PC-3 (cell line): Measurements from ENCODE around the gene CDH4. TPM values are rescaled to one million over a fixed set of nuclear protein-coding genes. Genes with fewer than 3 reads are reported as not detected.

Experiments used
- ATAC-seq: fragments of 200-7000 bp; cut with Tn5 transposase; 2 replicates; pipeline ENCODE4 v1.9.1; 2020; ENCODE audit warnings: mild to moderate bottlenecking, moderate library complexity
- BruUV-seq: library from RNA; stranded (reverse); fragments of 400-500 nt; replicated peaks from 2 replicates; lab custom pipeline; 2021; lab: Mats Ljungman, UMichigan
- CTCF ChIA-PET: fragments of 300-600 bp; sonication (Branson Sonifier 250); formaldehyde crosslinking; loops from one replicate; lab custom pipeline; 2022; ENCODE audit warnings: antibody characterized with exemption; lab: Charles Lee
- POLR2A ChIA-PET: fragments of 300-600 bp; sonication (Branson Sonifier 250); formaldehyde crosslinking; loops from one replicate; lab custom pipeline; 2022; ENCODE audit warnings: antibody characterized with exemption; ENCODE audit not compliant: unreplicated experiment; lab: Charles Lee
- DNase-seq: peaks from one replicate; pipeline ENCODE4 v3.0.0-alpha.2; 2015
- H2AFZ ChIP-seq: fragments of 300-600 bp; sonication (generic); 2 replicates; pipeline ENCODE4 v1.6.0; 2016; ENCODE audit warnings: antibody characterized with exemption, low read length
- H3F3A ChIP-seq: fragments of 300-600 bp; sonication (generic); one replicate; pipeline ENCODE4 v1.6.0; 2017; ENCODE audit warnings: antibody characterized with exemption, low read length, control low read depth, mild to moderate bottlenecking; ENCODE audit not compliant: unreplicated experiment
- H3K27ac ChIP-seq: fragments of 300-600 bp; sonication (generic); 2 replicates; pipeline ENCODE4 v1.5.1; 2016; ENCODE audit warnings: mild to moderate bottlenecking, low read length
- H3K27me3 ChIP-seq: fragments of 300-600 bp; sonication (generic); 2 replicates; pipeline ENCODE4 v1.6.1; 2016; ENCODE audit warnings: low read length, mixed read lengths
- H3K36me3 ChIP-seq: fragments of 300-600 bp; sonication (generic); 2 replicates; pipeline ENCODE4 v1.6.1; 2016; ENCODE audit warnings: low read depth, mixed run types, low read length, mixed read lengths
- H3K4me1 ChIP-seq: fragments of 300-600 bp; sonication (generic); 2 replicates; pipeline ENCODE4 v1.5.1; 2016; ENCODE audit warnings: low read length; ENCODE audit not compliant: insufficient read depth
- H3K4me2 ChIP-seq: fragments of 300-600 bp; sonication (generic); 2 replicates; pipeline ENCODE4 v1.6.0; 2016; ENCODE audit warnings: low read length
- H3K4me3 ChIP-seq: fragments of 300-600 bp; sonication (generic); 2 replicates; pipeline ENCODE4 v1.5.1; 2016; ENCODE audit warnings: mild to moderate bottlenecking, low read length, mixed read lengths
- H3K79me2 ChIP-seq: fragments of 300-600 bp; sonication (generic); 2 replicates; pipeline ENCODE4 v1.6.1; 2017; ENCODE audit warnings: low read length, mixed read lengths
- H3K9ac ChIP-seq: fragments of 300-600 bp; sonication (generic); 2 replicates; pipeline ENCODE4 v1.6.0; 2016; ENCODE audit warnings: mild to moderate bottlenecking, low read length
- H3K9me2 ChIP-seq: fragments of 300-600 bp; sonication (generic); replicated peaks from 2 replicates; pipeline ENCODE4 v1.6.1; 2016; ENCODE audit warnings: mixed run types, low read length, mixed read lengths
- H3K9me3 ChIP-seq: fragments of 300-600 bp; sonication (generic); 2 replicates; pipeline ENCODE4 v1.6.1; 2016; ENCODE audit warnings: low read length, mixed read lengths
- H4K20me1 ChIP-seq: fragments of 300-600 bp; sonication (generic); 2 replicates; pipeline ENCODE4 v1.6.1; 2016; ENCODE audit warnings: low read length, mixed read lengths
- CTCF ChIP-seq: fragments of 300-600 bp; sonication (generic); conservative IDR thresholded peaks from 2 replicates; pipeline ENCODE4 v1.5.1; 2017; ENCODE audit warnings: antibody characterized with exemption, low read depth, mild to moderate bottlenecking, low read length
- EZH2 ChIP-seq: fragments of 300-600 bp; sonication (generic); IDR thresholded peaks from one replicate; pipeline ENCODE4 v1.6.1; 2017; ENCODE audit warnings: antibody characterized with exemption, mild to moderate bottlenecking, low read length; ENCODE audit not compliant: unreplicated experiment
- EZH2phosphoT487 ChIP-seq: fragments of 300-600 bp; sonication (generic); IDR thresholded peaks from 2 replicates; pipeline ENCODE4 v1.6.1; 2018; ENCODE audit warnings: mild to moderate bottlenecking, antibody characterized with exemption, low read length, borderline replicate concordance
- intact Hi-C: fragments of 100-400 bp; cut with micrococcal nuclease; formaldehyde crosslinking; loops from 2 replicates; pipeline ENCODE4 v1.9.0; 2023
- total RNA-seq: library from RNA; depleted of rRNA; stranded (reverse); fragments of >200 nt; gene quantifications from 2 replicates; pipeline ENCODE4 v1.2.3, GENCODE V29; 2014

CDH4 gene
- total RNA-seq, 1 experiment from 2014 or later, result not detected

GRCh38 chr20:61710108-61710507 lies 458.0 kb downstream of the CDH4 start:
- ChIA-PET POLR2A (no interaction called here), CTCF (no interaction called here)
- peaks cover 54% of the 10 kb centered on the region for H3K27me3 ChIP-seq

DNA sequence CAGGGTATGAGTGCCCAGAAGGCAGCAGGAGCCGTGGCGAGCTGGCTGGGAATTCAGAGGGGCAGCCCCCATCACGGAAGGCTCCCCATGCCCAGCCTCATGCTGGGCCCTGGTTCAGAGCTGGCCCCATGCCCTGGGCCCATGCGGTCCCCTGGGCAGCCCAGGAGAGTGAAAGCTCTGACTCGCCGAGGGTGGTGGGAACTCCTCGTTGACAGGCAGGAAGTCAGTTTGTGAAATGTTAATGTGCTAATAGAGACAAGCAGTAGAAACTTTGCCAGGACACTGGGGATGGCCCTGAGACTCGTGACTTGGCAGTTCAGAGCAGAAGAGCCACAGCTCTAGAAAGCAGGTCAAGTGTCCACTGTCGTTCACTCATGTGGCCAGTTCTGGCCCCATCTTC lies 460.6 kb downstream of the CDH4 start:
- Histone ChIP-seq H3K27me3 (peaks cover 28% of the 10 kb centered on the region), H3K9me2 (no peaks in the 10 kb centered on the region), H4K20me1 (no peaks in the 10 kb centered on the region), H3K27ac (no peak overlapping the region), H3K9ac (no peak overlapping the region), H3K4me3 (no peak overlapping the region), H3K4me1 (no peaks in the 10 kb centered on the region), H3K4me2 (no peak overlapping the region), H3K9me3 (no peaks in the 10 kb centered on the region), H3K79me2 (no peaks in the 10 kb centered on the region), H2AFZ (no peak overlapping the region), H3F3A (no peaks in the 10 kb centered on the region), H3K36me3 (no peaks in the 10 kb centered on the region)
- intact Hi-C loops, result no loop called here
- ChIA-PET CTCF (no interaction called here), POLR2A (no interaction called here)
- DNase-seq, result no peak
- no peak for ATAC-seq
- TF ChIP-seq CTCF (no peak), EZH2 (no peak), EZH2phosphoT487 (no peak)
- no TSS peak for BruUV-seq

More at GRCh38 chr20:61710108-61710507, 458.0 kb downstream of the CDH4 start:
- Histone ChIP-seq H4K20me1 (no peaks in the 10 kb centered on the region), H3F3A (no peaks in the 10 kb centered on the region), H3K4me3 (no peak overlapping the region), H3K9me3 (no peaks in the 10 kb centered on the region), H3K4me1 (no peaks in the 10 kb centered on the region), H3K9me2 (no peaks in the 10 kb centered on the region), H3K4me2 (no peak overlapping the region), H3K36me3 (no peaks in the 10 kb centered on the region), H3K79me2 (no peaks in the 10 kb centered on the region), H3K9ac (no peak overlapping the region), H2AFZ (no peak overlapping the region), H3K27ac (no peak overlapping the region)
- no TSS peak for BruUV-seq
- TF ChIP-seq EZH2phosphoT487 (no peak), EZH2 (no peak), CTCF (no peak)
- no peak for DNase-seq
- no peak for ATAC-seq
- intact Hi-C loops, result no loop called here

DNA sequence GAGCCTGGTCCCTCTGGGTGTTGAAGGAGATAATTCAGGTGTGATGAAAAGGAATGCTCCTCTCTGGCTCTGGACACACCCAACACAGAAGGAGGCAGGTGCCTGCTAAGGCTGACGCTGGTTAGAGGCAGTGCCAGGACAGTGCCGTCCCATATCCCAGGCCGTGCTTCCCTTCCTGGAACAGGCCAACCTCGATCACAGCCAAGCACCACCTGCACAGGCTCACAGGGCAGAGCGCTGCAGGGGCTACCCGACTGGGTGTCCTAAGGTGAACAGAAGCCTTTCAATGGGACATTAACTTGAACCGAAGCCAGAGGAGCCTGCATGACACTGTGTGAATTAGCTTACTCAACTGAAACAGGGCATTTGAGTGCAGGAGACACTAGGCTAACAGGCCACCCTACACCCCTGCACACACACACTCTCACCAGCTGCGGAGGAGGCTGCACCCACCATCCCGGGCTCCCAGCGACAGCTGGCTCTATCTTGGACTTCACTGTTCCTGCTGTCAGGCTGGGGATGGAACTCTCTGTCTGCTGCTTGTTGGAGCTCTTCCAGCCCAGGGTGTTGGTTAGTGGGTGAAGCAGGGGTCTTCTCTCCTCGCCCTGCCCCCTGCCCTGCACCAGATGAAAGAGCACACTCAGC lies 466.4 kb downstream of the CDH4 start:
- no peak overlapping the region for H3K27ac ChIP-seq
- TF ChIP-seq EZH2phosphoT487, result no peak
- no peak for TF ChIP-seq EZH2
- TF ChIP-seq CTCF, result no peak
- no peak overlapping the region for H3K4me2 ChIP-seq
- no peak overlapping the region for H2AFZ ChIP-seq
- BruUV-seq, result no TSS peak
- peaks cover 48% of the 10 kb centered on the region for H3K27me3 ChIP-seq
- intact Hi-C loops, result no loop called here
- DNase-seq (no peak), ATAC-seq (no peak)
- no peaks in the 10 kb centered on the region for H3K9me3 ChIP-seq
- no peaks in the 10 kb centered on the region for H3K79me2 ChIP-seq
- CTCF ChIA-PET, result no interaction called here
- H3K4me1 ChIP-seq, result no peaks in the 10 kb centered on the region
- no peak overlapping the region for H3K4me3 ChIP-seq
- H3K9ac ChIP-seq, result no peak overlapping the region
- POLR2A ChIA-PET, result no interaction called here
- no peaks in the 10 kb centered on the region for H3K9me2 ChIP-seq
- H4K20me1 ChIP-seq, result no peaks in the 10 kb centered on the region
- H3K36me3 ChIP-seq, result no peaks in the 10 kb centered on the region
- H3F3A ChIP-seq, result no peaks in the 10 kb centered on the region
